OCI-LY1 (cell line): ENCODE data around the gene BRD3.

Experiments
- H2AFZ ChIP-seq: fragments of 200-600 bp; sonication (generic), shearing (Covaris generic); 2 replicates; pipeline ENCODE4 v1.6.0; 2014; ENCODE audit warnings: antibody characterized with exemption, mild to moderate bottlenecking, low read length
- H3F3A ChIP-seq: fragments of 200-600 bp; sonication (generic), shearing (Covaris generic); 2 replicates; pipeline ENCODE4 v1.6.0; 2014; ENCODE audit warnings: mild to moderate bottlenecking, antibody characterized with exemption, low read length, moderate library complexity; ENCODE audit not compliant: insufficient read depth
- H3K27ac ChIP-seq: fragments of 200-600 bp; sonication (generic); 2 replicates; pipeline ENCODE4 v1.5.1; 2014; ENCODE audit warnings: low read length, mixed run types, mild to moderate bottlenecking, low read depth; ENCODE audit not compliant: poor library complexity, severe bottlenecking
- H3K27me3 ChIP-seq: fragments of 200-600 bp; sonication (generic); 2 replicates; pipeline ENCODE4 v1.6.0; 2014; ENCODE audit warnings: antibody characterized with exemption, mild to moderate bottlenecking, low read length, moderate library complexity; ENCODE audit not compliant: insufficient read depth
- H3K36me3 ChIP-seq: fragments of 200-600 bp; sonication (generic); 2 replicates; pipeline ENCODE4 v1.6.1; 2014; ENCODE audit warnings: mild to moderate bottlenecking, antibody characterized with exemption, low read length, moderate library complexity, mixed read lengths; ENCODE audit not compliant: insufficient read depth
- H3K4me1 ChIP-seq: fragments of 200-600 bp; sonication (generic); 2 replicates; pipeline ENCODE4 v1.5.1; 2014; ENCODE audit warnings: mild to moderate bottlenecking, low read length, moderate library complexity; ENCODE audit not compliant: insufficient read depth, severe bottlenecking
- H3K4me2 ChIP-seq: fragments of 200-600 bp; sonication (generic), shearing (Covaris generic); 2 replicates; pipeline ENCODE4 v1.6.1; 2014; ENCODE audit warnings: low read length
- H3K4me3 ChIP-seq: fragments of 200-600 bp; sonication (generic); 2 replicates; pipeline ENCODE4 v1.5.1; 2014; ENCODE audit warnings: low read length, low read depth, mild to moderate bottlenecking, mixed read lengths; ENCODE audit not compliant: poor library complexity, severe bottlenecking
- H3K79me2 ChIP-seq: fragments of 200-600 bp; shearing (Covaris generic); 2 replicates; pipeline ENCODE4 v1.6.1; 2016; ENCODE audit warnings: mixed run types, low read length, mixed read lengths; ENCODE audit not compliant: insufficient read depth
- H3K9ac ChIP-seq: fragments of 200-600 bp; sonication (generic), shearing (Covaris generic); 2 replicates; pipeline ENCODE4 v1.6.1; 2014; ENCODE audit warnings: mild to moderate bottlenecking, low read length, mixed read lengths
- H3K9me2 ChIP-seq: fragments of 200-600 bp; sonication (generic), shearing (Covaris generic); 2 replicates; pipeline ENCODE4 v1.6.1; 2014; ENCODE audit warnings: low read depth, mild to moderate bottlenecking, low read length, mixed read lengths
- H3K9me3 ChIP-seq: fragments of 200-600 bp; shearing (Covaris generic); 2 replicates; pipeline ENCODE4 v1.6.1; 2014; ENCODE audit warnings: low read length, mixed read lengths
- H4K20me1 ChIP-seq: fragments of 200-600 bp; sonication (generic), shearing (Covaris generic); 2 replicates; pipeline ENCODE4 v1.6.0; 2016; ENCODE audit warnings: mild to moderate bottlenecking, low read length; ENCODE audit not compliant: insufficient read depth
- CTCF ChIP-seq: fragments of 200-600 bp; sonication (generic), shearing (Covaris generic); IDR thresholded peaks from 2 replicates; pipeline ENCODE4 v1.5.1; 2017; ENCODE audit warnings: mild to moderate bottlenecking, antibody characterized with exemption, low read length, moderate library complexity, mixed read lengths
- EZH2 ChIP-seq: fragments of 200-600 bp; sonication (generic), shearing (Covaris generic); IDR thresholded peaks from 2 replicates; pipeline ENCODE4 v1.8.0; 2017; ENCODE audit warnings: borderline replicate concordance, mixed run types, mild to moderate bottlenecking, antibody characterized with exemption, low read length, moderate library complexity, mixed read lengths

The BRD3 gene

GRCh38 chr9:134047868-134048581 lies 19.8 kb downstream of the BRD3 start:
- H3K9me2 ChIP-seq, result no peaks in the 10 kb centered on the region
- H3F3A ChIP-seq, result no peaks in the 10 kb centered on the region
- H3K9me3 ChIP-seq, result no peaks in the 10 kb centered on the region
- no peak overlapping the region for H3K4me3 ChIP-seq
- H3K79me2 ChIP-seq, result no peaks in the 10 kb centered on the region
- no peak overlapping the region for H2AFZ ChIP-seq
- no peaks in the 10 kb centered on the region for H3K27me3 ChIP-seq
- H3K27ac ChIP-seq, result no peak overlapping the region
- no peaks in the 10 kb centered on the region for H3K36me3 ChIP-seq
- no peaks in the 10 kb centered on the region for H4K20me1 ChIP-seq
- no peak overlapping the region for H3K4me2 ChIP-seq
- H3K9ac ChIP-seq, result no peak overlapping the region
- H3K4me1 ChIP-seq, result no peaks in the 10 kb centered on the region
- TF ChIP-seq EZH2, result no peak
- no peak for TF ChIP-seq CTCF

DNA sequence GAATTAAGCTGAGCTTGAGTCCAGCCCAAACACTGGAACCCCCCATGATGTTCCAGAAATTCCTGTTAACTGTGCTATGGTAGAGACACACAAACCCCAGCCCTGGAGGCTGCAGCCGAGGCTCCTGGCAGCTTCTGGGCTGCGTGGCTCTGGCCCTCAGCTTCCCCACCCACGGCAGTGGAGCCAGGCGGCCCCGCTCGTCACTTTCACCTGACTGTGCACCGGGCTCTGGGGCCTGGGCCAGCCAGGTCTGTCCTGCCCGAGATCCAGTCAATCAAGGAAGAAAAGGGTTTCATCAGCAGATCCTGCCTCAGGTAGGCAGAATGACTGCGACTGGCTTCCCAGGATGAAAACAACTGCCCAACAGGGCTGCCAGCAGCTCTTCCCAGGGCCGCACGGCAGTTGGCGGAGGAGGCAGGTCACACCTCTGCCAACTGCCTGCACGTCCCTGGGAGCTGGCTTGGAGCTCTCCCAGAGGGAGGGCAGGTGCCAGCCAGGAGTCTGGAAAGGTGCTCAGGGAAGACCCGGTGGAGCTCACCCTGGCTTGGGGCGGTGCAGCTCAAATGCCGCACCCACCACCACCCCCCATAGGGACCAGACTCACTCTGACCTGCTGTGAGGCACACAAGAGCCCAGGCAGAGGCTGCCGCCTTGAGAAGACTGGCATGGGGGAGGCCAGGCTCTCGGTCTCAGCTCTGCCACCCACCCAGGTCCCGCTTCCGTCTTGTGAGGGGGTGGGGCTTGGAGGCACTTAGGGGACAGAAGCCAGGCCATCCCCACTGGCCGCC lies 20.7 kb downstream of the BRD3 start:
- Histone ChIP-seq H3K9me2 (no peaks in the 10 kb centered on the region), H3F3A (no peaks in the 10 kb centered on the region), H3K9me3 (no peaks in the 10 kb centered on the region), H3K36me3 (no peaks in the 10 kb centered on the region), H3K4me2 (no peak overlapping the region), H3K79me2 (no peaks in the 10 kb centered on the region), H3K27me3 (no peaks in the 10 kb centered on the region), H3K9ac (no peak overlapping the region), H3K27ac (no peak overlapping the region), H4K20me1 (no peaks in the 10 kb centered on the region), H3K4me3 (no peak overlapping the region), H3K4me1 (no peaks in the 10 kb centered on the region), H2AFZ (no peak overlapping the region)
- no peak for TF ChIP-seq EZH2
- TF ChIP-seq CTCF, result no peak

DNA sequence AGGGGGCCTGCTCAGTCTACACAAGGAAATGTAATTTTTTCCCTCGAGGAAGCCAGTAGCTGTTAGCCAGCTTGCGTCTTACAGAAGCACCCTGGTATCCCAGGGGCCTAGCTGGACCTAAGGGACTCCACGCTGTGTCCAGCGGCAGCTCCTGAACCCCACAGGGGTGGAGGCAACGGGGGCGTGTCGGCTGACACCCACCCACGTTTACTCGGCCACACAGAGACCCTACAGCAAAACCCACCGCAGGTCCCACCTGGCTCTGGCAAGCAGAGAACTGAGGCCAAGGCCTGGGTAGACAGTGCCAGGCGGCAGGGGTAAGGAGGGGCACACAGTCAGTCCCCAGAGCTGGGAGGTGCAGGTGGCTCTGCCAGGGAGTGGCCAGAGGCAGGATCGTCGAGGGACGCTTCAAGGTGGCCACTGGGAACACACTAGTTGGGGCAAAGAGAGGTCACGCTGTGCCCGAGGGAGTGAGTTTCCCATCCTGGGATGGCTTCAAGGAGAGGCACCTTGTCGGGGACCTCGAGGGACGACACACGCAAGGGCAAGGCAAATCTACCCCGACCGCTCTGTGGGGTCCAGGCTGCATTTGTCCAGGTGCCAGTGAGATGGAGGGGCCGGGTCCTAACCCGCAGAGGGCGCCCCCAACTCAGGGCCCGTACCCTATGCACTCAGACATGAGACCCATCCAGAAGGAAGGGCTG lies 21.8 kb downstream of the BRD3 start:
- Histone ChIP-seq H3K9ac (no peak overlapping the region), H3K79me2 (no peaks in the 10 kb centered on the region), H3F3A (no peaks in the 10 kb centered on the region), H2AFZ (no peak overlapping the region), H3K4me1 (no peaks in the 10 kb centered on the region), H3K9me3 (no peaks in the 10 kb centered on the region), H3K9me2 (no peaks in the 10 kb centered on the region), H3K4me2 (no peak overlapping the region), H3K27ac (no peak overlapping the region), H3K27me3 (no peaks in the 10 kb centered on the region), H3K36me3 (no peaks in the 10 kb centered on the region), H4K20me1 (no peaks in the 10 kb centered on the region), H3K4me3 (no peak overlapping the region)
- no peak for TF ChIP-seq CTCF
- TF ChIP-seq EZH2, result no peak
